ENCODE measurements around the gene THRAP3.
"Not testable (repeated sequence)": the region's sequence is repeated elsewhere in the genome, so short reads cannot be mapped to it uniquely, and the experiment has no call there.

- TF ChIP-seq EZH2phosphoT487 (IDR thresholded peaks at IDR 0.05; ENCODE audit: insufficient read depth, low read depth); EZH2 (IDR thresholded peaks at IDR 0.05; ENCODE audit: insufficient read depth, poor library complexity, severe bottlenecking): not testable (repeated sequence)
Observed at GRCh38 chr1:36221901-36222300, 2.3 kb upstream of the THRAP3 start.

Data from GM23248 (cell line).